Neutrophil (primary cell): ENCODE measurements around the gene FBXL2.

Experiments
- H3K27ac ChIP-seq: fragments of 200-600 bp; sonication (generic); 2 replicates; pipeline ENCODE4 v1.5.1; 2016; ENCODE audit warnings: mild to moderate bottlenecking, moderate library complexity
- H3K27me3 ChIP-seq: fragments of 200-600 bp; sonication (generic); 2 replicates; pipeline ENCODE4 v1.6.0; 2016; ENCODE audit warnings: mild to moderate bottlenecking
- H3K36me3 ChIP-seq: fragments of 200-600 bp; sonication (generic); 2 replicates; pipeline ENCODE4 v1.5.1; 2017
- H3K4me1 ChIP-seq, 2 experiments: fragments of 200-600 bp in 1 of 2; sonication (generic) in 1 of 2; 1 replicate in 1 of 2; 2 replicates in 1 of 2; pipeline versions ENCODE4 v1.5.1 to v1.6.1; 2013 to 2016; ENCODE audit warnings: low read depth in 1 of 2, low read length in 1 of 2, mild to moderate bottlenecking in 1 of 2, moderate library complexity in 1 of 2; ENCODE audit not compliant: control insufficient read depth in 1 of 2, insufficient read depth in 1 of 2
- H3K4me3 ChIP-seq, 2 experiments: fragments of 200-600 bp in 1 of 2; sonication (generic) in 1 of 2; 1 replicate in 1 of 2; 2 replicates in 1 of 2; pipeline ENCODE4 v1.5.1; 2013 to 2016; ENCODE audit warnings: low read depth in 1 of 2, low read length in 1 of 2, mild to moderate bottlenecking in 1 of 2, moderate library complexity in 1 of 2
- H3K9me3 ChIP-seq: fragments of 200-600 bp; sonication (generic); 2 replicates; pipeline ENCODE4 v1.5.1; 2016
- CTCF ChIP-seq: fragments of 200-600 bp; sonication (generic); IDR thresholded peaks from 2 replicates; pipeline ENCODE4 v1.5.1; 2016; ENCODE audit warnings: antibody characterized with exemption

Gene FBXL2

GRCh38 chr3:33388374-33389100 is 111.3 kb downstream of the FBXL2 start:
- Histone ChIP-seq H3K27me3 (no peaks in the 10 kb centered on the region), H3K36me3 (peaks cover 68% of the 10 kb centered on the region), H3K9me3 (no peaks in the 10 kb centered on the region), H3K4me3 (no peak overlapping the region), H3K4me1 (no peaks in the 10 kb centered on the region), H3K27ac (no peak overlapping the region)
- no peak for TF ChIP-seq CTCF

GRCh38 chr3:33389908-33390307 is 112.7 kb downstream of the FBXL2 start:
- Histone ChIP-seq H3K4me3 (no peak overlapping the region), H3K4me1 (no peaks in the 10 kb centered on the region), H3K27ac (no peak overlapping the region), H3K36me3 (peaks cover 67% of the 10 kb centered on the region), H3K9me3 (no peaks in the 10 kb centered on the region), H3K27me3 (no peaks in the 10 kb centered on the region)
- no peak for TF ChIP-seq CTCF

GRCh38 chr3:33391255-33391995 is 114.2 kb downstream of the FBXL2 start:
- H3K36me3 ChIP-seq = peaks cover 81% of the 10 kb centered on the region
- H3K27me3 ChIP-seq = no peaks in the 10 kb centered on the region
- no peak overlapping the region for H3K4me3 ChIP-seq
- no peak overlapping the region for H3K27ac ChIP-seq
- no peak for TF ChIP-seq CTCF
- no peaks in the 10 kb centered on the region for H3K9me3 ChIP-seq
- no peaks in the 10 kb centered on the region for H3K4me1 ChIP-seq

- Histone ChIP-seq H3K27me3 (no peaks in the 10 kb centered on the region), H3K27ac (no peak overlapping the region), H3K4me1 (no peaks in the 10 kb centered on the region), H3K9me3 (no peaks in the 10 kb centered on the region), H3K4me3 (no peak overlapping the region), H3K36me3 (peaks cover 84% of the 10 kb centered on the region)
- TF ChIP-seq CTCF = no peak
These were observed 114.9 kb downstream of the FBXL2 start for GRCh38 chr3:33392144-33392543.

- no peaks in the 10 kb centered on the region for H3K27me3 ChIP-seq
- H3K36me3 ChIP-seq = peaks cover 87% of the 10 kb centered on the region
- TF ChIP-seq CTCF = no peak
- H3K27ac ChIP-seq = no peak overlapping the region
- no peaks in the 10 kb centered on the region for H3K4me1 ChIP-seq
- no peaks in the 10 kb centered on the region for H3K9me3 ChIP-seq
- H3K4me3 ChIP-seq = no peak overlapping the region
These were observed 115.5 kb downstream of the FBXL2 start for GRCh38 chr3:33392703-33393125.
